ENCODE data around the gene GRIK3.

- TF ChIP-seq, protein P1, sequence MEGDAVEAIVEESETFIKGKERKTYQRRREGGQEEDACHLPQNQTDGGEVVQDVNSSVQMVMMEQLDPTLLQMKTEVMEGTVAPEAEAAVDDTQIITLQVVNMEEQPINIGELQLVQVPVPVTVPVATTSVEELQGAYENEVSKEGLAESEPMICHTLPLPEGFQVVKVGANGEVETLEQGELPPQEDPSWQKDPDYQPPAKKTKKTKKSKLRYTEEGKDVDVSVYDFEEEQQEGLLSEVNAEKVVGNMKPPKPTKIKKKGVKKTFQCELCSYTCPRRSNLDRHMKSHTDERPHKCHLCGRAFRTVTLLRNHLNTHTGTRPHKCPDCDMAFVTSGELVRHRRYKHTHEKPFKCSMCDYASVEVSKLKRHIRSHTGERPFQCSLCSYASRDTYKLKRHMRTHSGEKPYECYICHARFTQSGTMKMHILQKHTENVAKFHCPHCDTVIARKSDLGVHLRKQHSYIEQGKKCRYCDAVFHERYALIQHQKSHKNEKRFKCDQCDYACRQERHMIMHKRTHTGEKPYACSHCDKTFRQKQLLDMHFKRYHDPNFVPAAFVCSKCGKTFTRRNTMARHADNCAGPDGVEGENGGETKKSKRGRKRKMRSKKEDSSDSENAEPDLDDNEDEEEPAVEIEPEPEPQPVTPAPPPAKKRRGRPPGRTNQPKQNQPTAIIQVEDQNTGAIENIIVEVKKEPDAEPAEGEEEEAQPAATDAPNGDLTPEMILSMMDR (conservative IDR thresholded peaks at IDR 0.05), result no peak
- no peak for TF ChIP-seq ZFX (IDR thresholded peaks at IDR 0.05)
Observed at GRCh38 chr1:36835696-36836095, 198.6 kb downstream of the GRIK3 start.
